HCT116 (cell line): ENCODE results near the gene ZACN. TPM values are rescaled to one million over a fixed set of nuclear protein-coding genes. Genes with fewer than 3 reads are reported as not detected.
A peak's percentile ranks its signal among the peaks of the same experiment; 100 is the strongest.
"Not testable (repeated sequence)": the region's sequence is repeated elsewhere in the genome, so short reads cannot be mapped to it uniquely, and the experiment has no call there.

Experiments
- ATAC-seq: fragments of 200-7000 bp; cut with Tn5 transposase; 2 replicates; pipeline ENCODE4 v1.9.1; 2020; ENCODE audit warnings: mild to moderate bottlenecking, moderate library complexity
- BruUV-seq: library from RNA; stranded (reverse); fragments of 400-500 nt; replicated peaks from 2 replicates; lab custom pipeline; 2021; lab: Mats Ljungman, UMichigan
- CTCF ChIA-PET: fragments of 300-600 bp; sonication (Branson Sonifier 250); formaldehyde crosslinking; loops from one replicate; lab custom pipeline; 2021; ENCODE audit warnings: antibody characterized with exemption; lab: Charles Lee
- POLR2A ChIA-PET: fragments of 300-600, 350-600 bp; sonication (Branson Sonifier 250); formaldehyde crosslinking; loops from one replicate; lab custom pipeline; 2021; ENCODE audit warnings: antibody characterized with exemption; lab: Charles Lee
- RAD21 ChIA-PET, 2 experiments: fragments of 300-600 bp; sonication (Branson Sonifier 250); formaldehyde crosslinking; loops; one replicate each; lab custom pipeline; 2023; ENCODE audit warnings: low total read pairs in 2 of 2; ENCODE audit not compliant: uncharacterized antibody in 2 of 2, unreplicated experiment in 2 of 2, low non-redundant PET in 1 of 2; lab: Charles Lee
- DNase-seq: peaks from one replicate; pipeline ENCODE4 v3.0.0-alpha.2; 2010; ENCODE audit warnings: low read depth, low spot score
- H2AFZ ChIP-seq: fragments of 200-600 bp; shearing (Covaris generic), sonication (generic); 2 replicates; pipeline ENCODE4 v1.6.1; 2017; ENCODE audit warnings: low read depth, mixed run types, mixed read lengths, antibody characterized with exemption, low read length; ENCODE audit not compliant: poor library complexity, severe bottlenecking
- H3K27ac ChIP-seq: 2 replicates; pipeline ENCODE4 v1.5.1; 2012; ENCODE audit warnings: low read depth, low read length
- H3K27me3 ChIP-seq: fragments of 200-600 bp; sonication (generic); 2 replicates; pipeline ENCODE4 v1.6.1; 2016; ENCODE audit warnings: mixed run types, low read length, mixed read lengths; ENCODE audit not compliant: insufficient read depth
- H3K36me3 ChIP-seq, 2 experiments: fragments of 200-500 bp in 1 of 2; fragments of 200-600 bp in 1 of 2; sonication (Bioruptor generic) in 1 of 2; sonication (generic) in 1 of 2; 2 replicates each; pipeline versions ENCODE4 v1.5.1 to v1.6.1; 2014 to 2016; ENCODE audit warnings: low read length in 2 of 2, inconsistent platforms in 1 of 2, mixed read lengths in 1 of 2, mixed run types in 1 of 2; ENCODE audit not compliant: insufficient read depth in 2 of 2, control insufficient read depth in 1 of 2
- H3K4me1 ChIP-seq, 2 experiments: fragments of 200-600 bp in 1 of 2; sonication (generic) in 1 of 2; 2 replicates each; pipeline versions ENCODE4 v1.5.1 to v1.6.1; 2012 to 2017; ENCODE audit warnings: low read length in 2 of 2, inconsistent platforms in 1 of 2, mild to moderate bottlenecking in 1 of 2, mixed read lengths in 1 of 2, mixed run types in 1 of 2, moderate library complexity in 1 of 2; ENCODE audit not compliant: insufficient read depth in 2 of 2, control insufficient read depth in 1 of 2
- H3K4me2 ChIP-seq: fragments of 200-600 bp; sonication (generic); 2 replicates; pipeline ENCODE4 v1.6.1; 2017; ENCODE audit warnings: mixed run types, low read length, mixed read lengths
- H3K4me3 ChIP-seq, 2 experiments: fragments of 200-600 bp in 1 of 2; sonication (generic) in 1 of 2; replicated peaks in 1 of 2; 2 replicates each; pipeline ENCODE4 v1.5.1; 2011 to 2016; ENCODE audit warnings: low read length in 2 of 2, control low read depth in 1 of 2, low read depth in 1 of 2, mild to moderate bottlenecking in 1 of 2, mixed read lengths in 1 of 2, mixed run types in 1 of 2
- H3K79me2 ChIP-seq: fragments of 200-600 bp; sonication (generic); 2 replicates; pipeline ENCODE4 v1.6.1; 2017; ENCODE audit warnings: mild to moderate bottlenecking, mixed run types, low read length, moderate library complexity, mixed read lengths; ENCODE audit not compliant: insufficient read depth
- H3K9ac ChIP-seq: fragments of 200-600 bp; sonication (generic); 2 replicates; pipeline ENCODE4 v1.6.1; 2016; ENCODE audit warnings: low read length, mixed read lengths
- H3K9me2 ChIP-seq: fragments of 200-600 bp; sonication (generic), shearing (Covaris generic); 2 replicates; pipeline ENCODE4 v1.6.1; 2017; ENCODE audit warnings: mixed run types, mild to moderate bottlenecking, moderate library complexity; ENCODE audit not compliant: insufficient read depth
- H3K9me3 ChIP-seq, 2 experiments: fragments of 200-500 bp in 1 of 2; fragments of 200-600 bp in 1 of 2; sonication (Bioruptor generic) in 1 of 2; sonication (generic) in 1 of 2; 2 replicates each; pipeline ENCODE4 v1.6.1; 2014 to 2017; ENCODE audit warnings: low read length in 2 of 2, mixed read lengths in 2 of 2, inconsistent platforms in 1 of 2, low read depth in 1 of 2, mild to moderate bottlenecking in 1 of 2, mixed run types in 1 of 2, moderate library complexity in 1 of 2; ENCODE audit not compliant: control insufficient read depth in 1 of 2, insufficient read depth in 1 of 2
- H4K20me1 ChIP-seq: fragments of 200-600 bp; sonication (generic), shearing (Covaris generic); 2 replicates; pipeline ENCODE4 v1.6.1; 2017; ENCODE audit warnings: mixed run types, mild to moderate bottlenecking, moderate library complexity; ENCODE audit not compliant: insufficient read depth
- CTCF ChIP-seq, 3 experiments: fragments of 200-600 bp in 1 of 3; sonication (generic) in 1 of 3; IDR thresholded peaks in 2 of 3; conservative IDR thresholded peaks in 1 of 3; 2 replicates each; pipeline ENCODE4 v1.5.1; 2012 to 2017; ENCODE audit warnings: low read depth in 2 of 3, low read length in 2 of 3, antibody characterized with exemption in 1 of 3, borderline replicate concordance in 1 of 3, control low read depth in 1 of 3, mild to moderate bottlenecking in 1 of 3, mixed read lengths in 1 of 3, mixed run types in 1 of 3, moderate library complexity in 1 of 3; ENCODE audit not compliant: insufficient read depth in 1 of 3
- FOSL1 ChIP-seq: IDR thresholded peaks from 2 replicates; pipeline ENCODE4 v1.6.1; 2012; ENCODE audit warnings: low read depth
- JUND ChIP-seq: IDR thresholded peaks from 2 replicates; pipeline ENCODE4 v1.6.1; 2012
- RAD21 ChIP-seq: IDR thresholded peaks from 2 replicates; pipeline ENCODE4 v1.6.1; 2012; ENCODE audit warnings: low read depth, mild to moderate bottlenecking
- REST ChIP-seq: IDR thresholded peaks from 2 replicates; pipeline ENCODE4 v1.6.1; 2012; ENCODE audit warnings: low read depth
- SIN3A ChIP-seq: IDR thresholded peaks from 2 replicates; pipeline ENCODE4 v1.6.1; 2012; ENCODE audit warnings: low read depth
- TCF7L2 ChIP-seq: IDR thresholded peaks from 2 replicates; pipeline ENCODE4 v1.7.0; 2011; ENCODE audit warnings: borderline replicate concordance, inconsistent platforms; ENCODE audit not compliant: insufficient read depth, insufficient read length; ENCODE audit errors: extremely low read depth
- ZFX ChIP-seq: fragments of 450-650 bp; IDR thresholded peaks from 2 replicates; pipeline ENCODE4 v1.6.1; 2017
- intact Hi-C: fragments of 100-400 bp; cut with micrococcal nuclease; formaldehyde crosslinking; loops from 2 replicates; pipeline ENCODE4 v1.10.0; 2022
- total RNA-seq: library from RNA; stranded (reverse); gene quantifications from one replicate; pipeline ENCODE4 v1.2.1, GENCODE V29; 2021; ENCODE audit not compliant: unreplicated experiment

Gene ZACN
- total RNA-seq, 1 experiment from 2014 or later, result not detected

- TF ChIP-seq REST, result no peak
- 0 out of 2 replicates have a peak, but pooled peaks have one; percentile 44 for TF ChIP-seq SIN3A
- TF ChIP-seq, all 23 proteins: peak for 10
Measured at GRCh38 chr17:76054112-76054476, 24.9 kb upstream of the ZACN start (continued).

GRCh38 chr17:76056882-76057281 lies 22.1 kb upstream of the ZACN start:
- no peaks in the 10 kb centered on the region for H3K27me3 ChIP-seq
- no peak for ATAC-seq
- H3K4me3 ChIP-seq, result no peak overlapping the region
- DNase-seq, result no peak
- peaks cover 26 to 31% of the 10 kb centered on the region in 2 experiments for H3K4me1 ChIP-seq
- intact Hi-C loops, result no loop called here
- TSS peak; percentile 24 for BruUV-seq
- ChIA-PET RAD21 (no interaction called here), CTCF (interaction anchor here (1.5 kb wide), 1 partner anchor 42 kb away, joined by 7 read pairs; no protein-coding TSS in a partner anchor), POLR2A (interaction anchor here (0.8 kb wide), 1 partner anchor 28 kb away, joined by 3 read pairs; no protein-coding TSS in a partner anchor)
- no peak overlapping the region for H3K27ac ChIP-seq
- TF ChIP-seq JUND (no peak), FOSL1 (no peak), TCF7L2 (no peak), RAD21 (peak; percentile 44; the same call in 1 of the 2 replicates), ZFX (no peak), CTCF (IDR thresholded peaks at IDR 0.05 in 2 of 3, conservative IDR thresholded peaks at IDR 0.05 in 1 of 3; ENCODE audit: borderline replicate concordance in 1 of 3, insufficient read depth in 1 of 3, low read depth in 2 of 3, low read length in 2 of 3) (peak; percentile 6 to 32 (median 9); a peak in 3 of 6 replicates)
- H3K4me2 ChIP-seq, result no peak overlapping the region
- no peaks in the 10 kb centered on the region for H3K9me2 ChIP-seq
- H4K20me1 ChIP-seq, result no peaks in the 10 kb centered on the region
- peaks cover 56 to 69% of the 10 kb centered on the region in 2 experiments for H3K36me3 ChIP-seq
- H2AFZ ChIP-seq, result no peak overlapping the region
- H3K9ac ChIP-seq, result no peak overlapping the region
- no peaks in the 10 kb centered on the region for H3K9me3 ChIP-seq
- H3K79me2 ChIP-seq, result peaks cover 25% of the 10 kb centered on the region

GRCh38 chr17:76058264-76058663 lies 20.7 kb upstream of the ZACN start:
- peaks cover 19 to 21% of the 10 kb centered on the region in 2 experiments for H3K4me1 ChIP-seq
- H3K4me3 ChIP-seq, H3K27me3 ChIP-seq, H2AFZ ChIP-seq, RAD21 ChIA-PET, H3K9me3 ChIP-seq, BruUV-seq, DNase-seq, intact Hi-C loops, POLR2A ChIA-PET, H3K9me2 ChIP-seq, CTCF ChIA-PET, H3K9ac ChIP-seq, H3K4me2 ChIP-seq, H3K27ac ChIP-seq, H4K20me1 ChIP-seq, ATAC-seq: not testable (repeated sequence)
- peaks cover 14% of the 10 kb centered on the region for H3K79me2 ChIP-seq
- peaks cover 59 to 76% of the 10 kb centered on the region in 2 experiments for H3K36me3 ChIP-seq
